Fibroblast of mammary gland (primary cell): ENCODE results near the gene SCAMP3.
A peak's percentile ranks its signal among the peaks of the same experiment; 100 is the strongest.

ENCODE experiments used
- DNase-seq: peaks from one replicate; pipeline ENCODE4 v3.0.0-alpha.2; 2010; ENCODE audit warnings: low read depth
- H3K4me3 ChIP-seq: 2 replicates; pipeline ENCODE4 v1.5.1; 2011; ENCODE audit warnings: low read depth, mild to moderate bottlenecking, low read length, moderate library complexity; ENCODE audit not compliant: control insufficient read depth
- CTCF ChIP-seq: conservative IDR thresholded peaks from 2 replicates; pipeline ENCODE4 v1.5.1; 2011; ENCODE audit warnings: low read depth, low read length, inconsistent platforms; ENCODE audit not compliant: control insufficient read depth, insufficient read depth

SCAMP3 gene

GRCh38 chr1:155261852-155262673 is at the start of gene SCAMP3:
TSS of gene SCAMP3 (minus strand) at chr1:155262360. CDS start at chr1:155262151, 209 bp downstream.
- H3K4me3 ChIP-seq: peak within 1 kb of the TSS; percentile 91
- TF ChIP-seq CTCF: no peak
- peak; percentile 99 for DNase-seq

GRCh38 chr1:155309423-155310021 is 47.4 kb upstream of the SCAMP3 start:
- no peak for TF ChIP-seq CTCF
- no peak for DNase-seq
- H3K4me3 ChIP-seq: peak overlapping the region; percentile 65

- peak; percentile 99 for DNase-seq
- H3K4me3 ChIP-seq: peak within 1 kb of the TSS; percentile 65
- no peak for TF ChIP-seq CTCF
These were observed 46.6 kb upstream of the SCAMP3 start, which contains the start of gene FDPS for GRCh38 chr1:155308493-155309422. TSS of gene FDPS (plus strand) at chr1:155308866. CDS start at chr1:155309790, 924 bp downstream.

- DNase-seq: peak; percentile 76
- TF ChIP-seq CTCF: peak; percentile 51
- H3K4me3 ChIP-seq: no peak overlapping the region
These were observed 45.1 kb upstream of the SCAMP3 start for GRCh38 chr1:155307247-155307740.

- DNase-seq: peak; percentile 41
- no peak overlapping the region for H3K4me3 ChIP-seq
- no peak for TF ChIP-seq CTCF
These were observed 43.8 kb upstream of the SCAMP3 start for GRCh38 chr1:155305881-155306391.

- no peak for TF ChIP-seq CTCF
- H3K4me3 ChIP-seq: no peak overlapping the region
- no peak for DNase-seq
These were observed 42.5 kb upstream of the SCAMP3 start for GRCh38 chr1:155304558-155305063.
